HCT116 (cell line): ENCODE data around the gene FAM89B. TPM values are rescaled to one million over a fixed set of nuclear protein-coding genes. Genes with fewer than 3 reads are reported as not detected.

Experiments
- ATAC-seq: fragments of 200-7000 bp; cut with Tn5 transposase; 2 replicates; pipeline ENCODE4 v1.9.1; 2020; ENCODE audit warnings: mild to moderate bottlenecking, moderate library complexity
- BruUV-seq: library from RNA; stranded (reverse); fragments of 400-500 nt; replicated peaks from 2 replicates; lab custom pipeline; 2021; lab: Mats Ljungman, UMichigan
- CTCF ChIA-PET: fragments of 300-600 bp; sonication (Branson Sonifier 250); formaldehyde crosslinking; loops from one replicate; lab custom pipeline; 2021; ENCODE audit warnings: antibody characterized with exemption; lab: Charles Lee
- POLR2A ChIA-PET: fragments of 300-600, 350-600 bp; sonication (Branson Sonifier 250); formaldehyde crosslinking; loops from one replicate; lab custom pipeline; 2021; ENCODE audit warnings: antibody characterized with exemption; lab: Charles Lee
- RAD21 ChIA-PET, 2 experiments: fragments of 300-600 bp; sonication (Branson Sonifier 250); formaldehyde crosslinking; loops; one replicate each; lab custom pipeline; 2023; ENCODE audit warnings: low total read pairs in 2 of 2; ENCODE audit not compliant: uncharacterized antibody in 2 of 2, unreplicated experiment in 2 of 2, low non-redundant PET in 1 of 2; lab: Charles Lee
- DNase-seq: peaks from one replicate; pipeline ENCODE4 v3.0.0-alpha.2; 2010; ENCODE audit warnings: low read depth, low spot score
- H2AFZ ChIP-seq: fragments of 200-600 bp; shearing (Covaris generic), sonication (generic); 2 replicates; pipeline ENCODE4 v1.6.1; 2017; ENCODE audit warnings: low read depth, mixed run types, mixed read lengths, antibody characterized with exemption, low read length; ENCODE audit not compliant: poor library complexity, severe bottlenecking
- H3K27ac ChIP-seq: 2 replicates; pipeline ENCODE4 v1.5.1; 2012; ENCODE audit warnings: low read depth, low read length
- H3K27me3 ChIP-seq: fragments of 200-600 bp; sonication (generic); 2 replicates; pipeline ENCODE4 v1.6.1; 2016; ENCODE audit warnings: mixed run types, low read length, mixed read lengths; ENCODE audit not compliant: insufficient read depth
- H3K36me3 ChIP-seq, 2 experiments: fragments of 200-500 bp in 1 of 2; fragments of 200-600 bp in 1 of 2; sonication (Bioruptor generic) in 1 of 2; sonication (generic) in 1 of 2; 2 replicates each; pipeline versions ENCODE4 v1.5.1 to v1.6.1; 2014 to 2016; ENCODE audit warnings: low read length in 2 of 2, inconsistent platforms in 1 of 2, mixed read lengths in 1 of 2, mixed run types in 1 of 2; ENCODE audit not compliant: insufficient read depth in 2 of 2, control insufficient read depth in 1 of 2
- H3K4me1 ChIP-seq, 2 experiments: fragments of 200-600 bp in 1 of 2; sonication (generic) in 1 of 2; 2 replicates each; pipeline versions ENCODE4 v1.5.1 to v1.6.1; 2012 to 2017; ENCODE audit warnings: low read length in 2 of 2, inconsistent platforms in 1 of 2, mild to moderate bottlenecking in 1 of 2, mixed read lengths in 1 of 2, mixed run types in 1 of 2, moderate library complexity in 1 of 2; ENCODE audit not compliant: insufficient read depth in 2 of 2, control insufficient read depth in 1 of 2
- H3K4me2 ChIP-seq: fragments of 200-600 bp; sonication (generic); 2 replicates; pipeline ENCODE4 v1.6.1; 2017; ENCODE audit warnings: mixed run types, low read length, mixed read lengths
- H3K4me3 ChIP-seq, 2 experiments: fragments of 200-600 bp in 1 of 2; sonication (generic) in 1 of 2; replicated peaks in 1 of 2; 2 replicates each; pipeline ENCODE4 v1.5.1; 2011 to 2016; ENCODE audit warnings: low read length in 2 of 2, control low read depth in 1 of 2, low read depth in 1 of 2, mild to moderate bottlenecking in 1 of 2, mixed read lengths in 1 of 2, mixed run types in 1 of 2
- H3K79me2 ChIP-seq: fragments of 200-600 bp; sonication (generic); 2 replicates; pipeline ENCODE4 v1.6.1; 2017; ENCODE audit warnings: mild to moderate bottlenecking, mixed run types, low read length, moderate library complexity, mixed read lengths; ENCODE audit not compliant: insufficient read depth
- H3K9ac ChIP-seq: fragments of 200-600 bp; sonication (generic); 2 replicates; pipeline ENCODE4 v1.6.1; 2016; ENCODE audit warnings: low read length, mixed read lengths
- H3K9me2 ChIP-seq: fragments of 200-600 bp; sonication (generic), shearing (Covaris generic); 2 replicates; pipeline ENCODE4 v1.6.1; 2017; ENCODE audit warnings: mixed run types, mild to moderate bottlenecking, moderate library complexity; ENCODE audit not compliant: insufficient read depth
- H3K9me3 ChIP-seq, 2 experiments: fragments of 200-500 bp in 1 of 2; fragments of 200-600 bp in 1 of 2; sonication (Bioruptor generic) in 1 of 2; sonication (generic) in 1 of 2; 2 replicates each; pipeline ENCODE4 v1.6.1; 2014 to 2017; ENCODE audit warnings: low read length in 2 of 2, mixed read lengths in 2 of 2, inconsistent platforms in 1 of 2, low read depth in 1 of 2, mild to moderate bottlenecking in 1 of 2, mixed run types in 1 of 2, moderate library complexity in 1 of 2; ENCODE audit not compliant: control insufficient read depth in 1 of 2, insufficient read depth in 1 of 2
- H4K20me1 ChIP-seq: fragments of 200-600 bp; sonication (generic), shearing (Covaris generic); 2 replicates; pipeline ENCODE4 v1.6.1; 2017; ENCODE audit warnings: mixed run types, mild to moderate bottlenecking, moderate library complexity; ENCODE audit not compliant: insufficient read depth
- CBX3 ChIP-seq: IDR thresholded peaks from 2 replicates; pipeline ENCODE4 v1.6.1; 2012; ENCODE audit warnings: low read depth
- EGR1 ChIP-seq: IDR thresholded peaks from 2 replicates; pipeline ENCODE4 v1.6.1; 2012; ENCODE audit warnings: low read depth
- ELF1 ChIP-seq: IDR thresholded peaks from 2 replicates; pipeline ENCODE4 v1.6.1; 2012; ENCODE audit warnings: low read depth, borderline replicate concordance
- EZH2 ChIP-seq: fragments of 200-600 bp; sonication (generic); IDR thresholded peaks from 2 replicates; pipeline ENCODE4 v1.6.1; 2017; ENCODE audit warnings: antibody characterized with exemption, mixed run types
- JUND ChIP-seq: IDR thresholded peaks from 2 replicates; pipeline ENCODE4 v1.6.1; 2012
- POLR2AphosphoS5 ChIP-seq: IDR thresholded peaks from 2 replicates; pipeline ENCODE4 v1.6.1; 2011; ENCODE audit warnings: mild to moderate bottlenecking, low read depth, low read length, moderate library complexity
- SP1 ChIP-seq: IDR thresholded peaks from 2 replicates; pipeline ENCODE4 v1.6.1; 2012; ENCODE audit warnings: low read depth
- YY1 ChIP-seq: IDR thresholded peaks from 2 replicates; pipeline ENCODE4 v1.6.1; 2011; ENCODE audit warnings: low read length, low read depth, moderate library complexity, mild to moderate bottlenecking; ENCODE audit not compliant: insufficient replicate concordance; ENCODE audit errors: extremely low read depth
- ZFX ChIP-seq: fragments of 450-650 bp; IDR thresholded peaks from 2 replicates; pipeline ENCODE4 v1.6.1; 2017
- intact Hi-C: fragments of 100-400 bp; cut with micrococcal nuclease; formaldehyde crosslinking; loops from 2 replicates; pipeline ENCODE4 v1.10.0; 2022
- total RNA-seq: library from RNA; stranded (reverse); gene quantifications from one replicate; pipeline ENCODE4 v1.2.1, GENCODE V29; 2021; ENCODE audit not compliant: unreplicated experiment
- TF ChIP-seq, protein P1 (sequence below): IDR thresholded peaks from 2 replicates; pipeline ENCODE4 v1.6.1; 2011; ENCODE audit warnings: mild to moderate bottlenecking, low read length, moderate library complexity; ENCODE audit not compliant: insufficient replicate concordance; ENCODE audit errors: extremely low read depth
- TF ChIP-seq, protein P2 (sequence below): IDR thresholded peaks from 2 replicates; pipeline ENCODE4 v1.6.1; 2012; ENCODE audit warnings: low read depth

Gene FAM89B
- total RNA-seq, 1 experiment from 2014 or later: 60.0 TPM

DNA sequence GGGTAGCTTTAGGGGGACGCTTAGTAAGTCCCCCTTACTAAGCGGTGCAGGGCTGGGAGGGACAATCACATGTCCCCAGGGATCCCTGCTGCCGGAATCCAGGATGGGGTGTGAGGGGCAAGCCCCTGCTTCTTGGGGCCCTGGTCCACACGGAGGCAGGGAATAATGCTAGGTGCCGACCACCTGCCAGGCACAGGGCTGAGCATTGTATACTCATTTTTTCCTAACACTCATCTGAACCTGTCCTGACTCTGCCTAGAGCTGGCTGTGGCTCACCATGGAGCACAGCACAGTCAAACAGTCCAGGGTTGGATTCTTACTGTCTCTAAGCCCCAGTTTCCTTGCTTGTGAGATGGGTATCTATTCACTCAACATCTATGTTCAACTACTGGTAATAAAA is 12.8 kb upstream of the FAM89B start:
- Histone ChIP-seq H3K27me3 (no peaks in the 10 kb centered on the region), H3K4me2 (peak overlapping the region; percentile 96), H3K4me3 (peak overlapping the region; percentile 64 to 68), H3K9ac (peak overlapping the region; percentile 83), H2AFZ (no peak overlapping the region), H3K36me3 (no peaks in the 10 kb centered on the region), H3K4me1 (peaks cover 79 to 94% of the 10 kb centered on the region in 2 experiments), H3K79me2 (peaks cover 22% of the 10 kb centered on the region), H4K20me1 (no peaks in the 10 kb centered on the region), H3K27ac (peak overlapping the region; percentile 99), H3K9me2 (no peaks in the 10 kb centered on the region), H3K9me3 (no peaks in the 10 kb centered on the region)
- ChIA-PET RAD21 (interaction anchor here (1.8 to 2.2 kb wide), 4 partner anchors 9 to 19 kb away, joined by 5 to 9 read pairs (median 6); partner anchors contain the start of gene FAM89B (in 1 of the 2)), CTCF (interaction anchor here (1.0 to 4.5 kb wide), 7 partner anchors 11 to 300 kb away, joined by 3 to 29 read pairs (median 5); partner anchors contain the start of genes FAM89B, MUS81 and ZNRD2), POLR2A (interaction anchor here (0.7 to 2.7 kb wide), 8 partner anchors 11 to 137 kb away, joined by 3 to 17 read pairs (median 4); partner anchors contain the start of genes FAM89B, MALAT1, NEAT1 and ZNRD2)
- intact Hi-C loops: no loop called here
- DNase-seq (no peak), ATAC-seq (peak; percentile 10)
- TF ChIP-seq EZH2 (no peak), SP1 (no peak)
- TF ChIP-seq, protein P1, sequence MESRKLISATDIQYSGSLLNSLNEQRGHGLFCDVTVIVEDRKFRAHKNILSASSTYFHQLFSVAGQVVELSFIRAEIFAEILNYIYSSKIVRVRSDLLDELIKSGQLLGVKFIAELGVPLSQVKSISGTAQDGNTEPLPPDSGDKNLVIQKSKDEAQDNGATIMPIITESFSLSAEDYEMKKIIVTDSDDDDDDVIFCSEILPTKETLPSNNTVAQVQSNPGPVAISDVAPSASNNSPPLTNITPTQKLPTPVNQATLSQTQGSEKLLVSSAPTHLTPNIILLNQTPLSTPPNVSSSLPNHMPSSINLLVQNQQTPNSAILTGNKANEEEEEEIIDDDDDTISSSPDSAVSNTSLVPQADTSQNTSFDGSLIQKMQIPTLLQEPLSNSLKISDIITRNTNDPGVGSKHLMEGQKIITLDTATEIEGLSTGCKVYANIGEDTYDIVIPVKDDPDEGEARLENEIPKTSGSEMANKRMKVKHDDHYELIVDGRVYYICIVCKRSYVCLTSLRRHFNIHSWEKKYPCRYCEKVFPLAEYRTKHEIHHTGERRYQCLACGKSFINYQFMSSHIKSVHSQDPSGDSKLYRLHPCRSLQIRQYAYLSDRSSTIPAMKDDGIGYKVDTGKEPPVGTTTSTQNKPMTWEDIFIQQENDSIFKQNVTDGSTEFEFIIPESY: no peak
- BruUV-seq: TSS peak; percentile 54

DNA sequence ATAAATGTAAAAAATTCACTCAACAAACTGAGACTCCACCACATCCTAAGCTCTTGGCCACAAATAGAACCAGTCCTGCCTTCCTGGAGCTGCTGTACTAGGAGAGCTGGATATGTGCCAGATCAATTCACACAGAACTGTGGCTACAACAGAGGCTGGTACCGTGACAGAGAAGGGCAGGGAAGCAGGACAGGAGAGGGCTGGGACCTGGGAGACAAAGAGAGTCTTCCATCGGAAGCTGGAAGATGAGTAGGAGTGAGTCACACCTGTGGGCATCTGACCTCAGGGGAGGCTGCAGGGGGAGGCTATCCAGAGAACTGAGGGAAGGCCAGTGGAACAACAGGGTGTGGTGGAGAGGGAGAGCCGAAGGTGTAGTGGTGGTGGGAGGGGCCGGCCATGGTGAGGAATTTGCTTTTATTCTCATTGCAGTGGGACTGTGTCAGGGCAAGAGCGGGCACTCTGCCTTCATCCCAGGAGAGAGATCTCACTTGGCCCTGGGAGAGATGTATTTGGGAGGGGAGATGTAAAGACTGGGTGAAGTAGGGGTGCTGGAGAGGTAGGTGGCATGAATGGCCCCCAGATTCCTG is 12.3 kb upstream of the FAM89B start:
- peaks cover 74 to 94% of the 10 kb centered on the region in 2 experiments for H3K4me1 ChIP-seq
- no peaks in the 10 kb centered on the region for H3K9me2 ChIP-seq
- CTCF ChIA-PET: interaction anchor here (1.0 to 4.5 kb wide), 7 partner anchors 8 to 300 kb away, joined by 3 to 29 read pairs (median 8); partner anchors contain the start of genes FAM89B, MUS81 and ZNRD2
- peak overlapping the region; percentile 96 for H3K4me2 ChIP-seq
- H3K36me3 ChIP-seq: no peaks in the 10 kb centered on the region
- peaks cover 17% of the 10 kb centered on the region for H3K79me2 ChIP-seq
- intact Hi-C loops: no loop called here
- H3K9ac ChIP-seq: peak overlapping the region; percentile 83
- H3K4me3 ChIP-seq: peak overlapping the region; percentile 64 to 68
- H3K27me3 ChIP-seq: no peaks in the 10 kb centered on the region
- H3K27ac ChIP-seq: peak overlapping the region; percentile 99
- POLR2A ChIA-PET: interaction anchor here (0.6 to 2.7 kb wide), 10 partner anchors 10 to 137 kb away, joined by 3 to 17 read pairs (median 4); partner anchors contain the start of genes FAM89B, MALAT1, NEAT1 and ZNRD2
- no peaks in the 10 kb centered on the region for H3K9me3 ChIP-seq
- H4K20me1 ChIP-seq: no peaks in the 10 kb centered on the region
- no peak overlapping the region for H2AFZ ChIP-seq
- peak; percentile 51 for ATAC-seq
- RAD21 ChIA-PET: interaction anchor here (1.8 to 2.2 kb wide), 4 partner anchors 9 to 19 kb away, joined by 5 to 9 read pairs (median 6); partner anchors contain the start of gene FAM89B (in 1 of the 2)
- no TSS peak for BruUV-seq
- peak; percentile 89 for DNase-seq
- TF ChIP-seq YY1 (peak; percentile 70), ELF1 (no peak), EGR1 (no peak), JUND (no peak), CBX3 (no peak), ZFX (no peak), POLR2AphosphoS5 (peak; percentile 61; the same call in 1 of the 2 replicates)
- TF ChIP-seq, protein P2, sequence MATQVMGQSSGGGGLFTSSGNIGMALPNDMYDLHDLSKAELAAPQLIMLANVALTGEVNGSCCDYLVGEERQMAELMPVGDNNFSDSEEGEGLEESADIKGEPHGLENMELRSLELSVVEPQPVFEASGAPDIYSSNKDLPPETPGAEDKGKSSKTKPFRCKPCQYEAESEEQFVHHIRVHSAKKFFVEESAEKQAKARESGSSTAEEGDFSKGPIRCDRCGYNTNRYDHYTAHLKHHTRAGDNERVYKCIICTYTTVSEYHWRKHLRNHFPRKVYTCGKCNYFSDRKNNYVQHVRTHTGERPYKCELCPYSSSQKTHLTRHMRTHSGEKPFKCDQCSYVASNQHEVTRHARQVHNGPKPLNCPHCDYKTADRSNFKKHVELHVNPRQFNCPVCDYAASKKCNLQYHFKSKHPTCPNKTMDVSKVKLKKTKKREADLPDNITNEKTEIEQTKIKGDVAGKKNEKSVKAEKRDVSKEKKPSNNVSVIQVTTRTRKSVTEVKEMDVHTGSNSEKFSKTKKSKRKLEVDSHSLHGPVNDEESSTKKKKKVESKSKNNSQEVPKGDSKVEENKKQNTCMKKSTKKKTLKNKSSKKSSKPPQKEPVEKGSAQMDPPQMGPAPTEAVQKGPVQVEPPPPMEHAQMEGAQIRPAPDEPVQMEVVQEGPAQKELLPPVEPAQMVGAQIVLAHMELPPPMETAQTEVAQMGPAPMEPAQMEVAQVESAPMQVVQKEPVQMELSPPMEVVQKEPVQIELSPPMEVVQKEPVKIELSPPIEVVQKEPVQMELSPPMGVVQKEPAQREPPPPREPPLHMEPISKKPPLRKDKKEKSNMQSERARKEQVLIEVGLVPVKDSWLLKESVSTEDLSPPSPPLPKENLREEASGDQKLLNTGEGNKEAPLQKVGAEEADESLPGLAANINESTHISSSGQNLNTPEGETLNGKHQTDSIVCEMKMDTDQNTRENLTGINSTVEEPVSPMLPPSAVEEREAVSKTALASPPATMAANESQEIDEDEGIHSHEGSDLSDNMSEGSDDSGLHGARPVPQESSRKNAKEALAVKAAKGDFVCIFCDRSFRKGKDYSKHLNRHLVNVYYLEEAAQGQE: no peak
